ENCODE data around the gene AK6. TPM values are rescaled to one million over a fixed set of nuclear protein-coding genes. Genes with fewer than 3 reads are reported as not detected.

The AK6 gene
- polyA plus RNA-seq, 1 donor (not counting 4 experiments of a cell fraction or from before 2014, with no cell fraction given) = 60.3 TPM

- Histone ChIP-seq H3K27ac (ENCODE audit: control insufficient read depth, insufficient read depth, low read length) (no peak overlapping the region), H3K9me1 (ENCODE audit: control insufficient read depth, extremely low read depth, insufficient read depth, low read length) (no peaks in the 10 kb centered on the region), H3K79me2 (ENCODE audit: control insufficient read depth, insufficient read depth, low read length) (no peaks in the 10 kb centered on the region), H3K4me1 (ENCODE audit: control insufficient read depth, extremely low read depth, insufficient read depth, low read length) (peaks cover under 1% of the 10 kb centered on the region), H3K4me2 (ENCODE audit: control insufficient read depth, extremely low read depth, insufficient read depth, low read depth, low read length) (no peak overlapping the region), H3K4me3 (ENCODE audit: control insufficient read depth in 2 of 3, extremely low read depth in 1 of 3, insufficient read depth in 2 of 3, low read depth in 1 of 3, low read length in 3 of 3) (no peak overlapping the region), H4K20me1 (ENCODE audit: control insufficient read depth, extremely low read depth, insufficient read depth, low read length) (no peaks in the 10 kb centered on the region), H3K9me3 (ENCODE audit: control insufficient read depth, low read depth, low read length) (no peaks in the 10 kb centered on the region), H3K9ac (ENCODE audit: control insufficient read depth, extremely low read depth, insufficient read depth, low read length) (no peak overlapping the region), H3K36me3 (ENCODE audit: control insufficient read depth in 2 of 2, extremely low read depth in 1 of 2, insufficient read depth in 2 of 2, low read length in 2 of 2) (no peaks in the 10 kb centered on the region), H2AFZ (ENCODE audit: control insufficient read depth, low read length) (no peak overlapping the region), H3K27me3 (ENCODE audit: control insufficient read depth, extremely low read depth, insufficient read depth, low read length) (no peaks in the 10 kb centered on the region)
- dilution Hi-C loops (cut with MboI; ENCODE audit: extremely low pct_ligation_motif_present, low sequenced_read_pairs) = no loop called here
- no peak for FAIRE-seq
- DNase-seq (ENCODE audit: low read depth, low spot score) = no peak
- TF ChIP-seq EZH2 (IDR thresholded peaks at IDR 0.05; ENCODE audit: low read length) (no peak), CTCF (optimal IDR thresholded peaks at IDR 0.05 in 1 of 3, IDR thresholded peaks at IDR 0.05 in 1 of 3, conservative IDR thresholded peaks at IDR 0.05 in 1 of 3; ENCODE audit: extremely low read depth in 1 of 3, insufficient read depth in 2 of 3, low read length in 3 of 3) (no peak)
These were observed 43.0 kb downstream of the AK6 start for GRCh38 chr5:69326365-69326764.

GRCh38 chr5:69317391-69317790 lies 51.9 kb downstream of the AK6 start:
- DNase-seq (ENCODE audit: low read depth, low spot score) (no peak), FAIRE-seq (no peak)
- Histone ChIP-seq H3K9me3 (ENCODE audit: control insufficient read depth, low read depth, low read length) (no peaks in the 10 kb centered on the region), H3K4me1 (ENCODE audit: control insufficient read depth, extremely low read depth, insufficient read depth, low read length) (no peaks in the 10 kb centered on the region), H4K20me1 (ENCODE audit: control insufficient read depth, extremely low read depth, insufficient read depth, low read length) (no peaks in the 10 kb centered on the region), H3K27ac (ENCODE audit: control insufficient read depth, insufficient read depth, low read length) (no peak overlapping the region), H3K36me3 (ENCODE audit: control insufficient read depth in 2 of 2, extremely low read depth in 1 of 2, insufficient read depth in 2 of 2, low read length in 2 of 2) (peaks cover 0 to 2% of the 10 kb centered on the region in 2 experiments), H3K4me2 (ENCODE audit: control insufficient read depth, extremely low read depth, insufficient read depth, low read depth, low read length) (no peak overlapping the region), H3K4me3 (ENCODE audit: control insufficient read depth in 2 of 3, extremely low read depth in 1 of 3, insufficient read depth in 2 of 3, low read depth in 1 of 3, low read length in 3 of 3) (no peak overlapping the region), H3K9ac (ENCODE audit: control insufficient read depth, extremely low read depth, insufficient read depth, low read length) (no peak overlapping the region), H2AFZ (ENCODE audit: control insufficient read depth, low read length) (no peak overlapping the region), H3K27me3 (ENCODE audit: control insufficient read depth, extremely low read depth, insufficient read depth, low read length) (no peaks in the 10 kb centered on the region), H3K9me1 (ENCODE audit: control insufficient read depth, extremely low read depth, insufficient read depth, low read length) (no peaks in the 10 kb centered on the region), H3K79me2 (ENCODE audit: control insufficient read depth, insufficient read depth, low read length) (no peaks in the 10 kb centered on the region)
- dilution Hi-C loops (cut with MboI; ENCODE audit: extremely low pct_ligation_motif_present, low sequenced_read_pairs) = no loop called here
- TF ChIP-seq EZH2 (IDR thresholded peaks at IDR 0.05; ENCODE audit: low read length) = no peak
- no peak for TF ChIP-seq CTCF (optimal IDR thresholded peaks at IDR 0.05 in 1 of 3, IDR thresholded peaks at IDR 0.05 in 1 of 3, conservative IDR thresholded peaks at IDR 0.05 in 1 of 3; ENCODE audit: extremely low read depth in 1 of 3, insufficient read depth in 2 of 3, low read length in 3 of 3)

All from keratinocyte (primary cell).